ENCODE results near the gene CTNNA2.

CTNNA2 gene

DNA sequence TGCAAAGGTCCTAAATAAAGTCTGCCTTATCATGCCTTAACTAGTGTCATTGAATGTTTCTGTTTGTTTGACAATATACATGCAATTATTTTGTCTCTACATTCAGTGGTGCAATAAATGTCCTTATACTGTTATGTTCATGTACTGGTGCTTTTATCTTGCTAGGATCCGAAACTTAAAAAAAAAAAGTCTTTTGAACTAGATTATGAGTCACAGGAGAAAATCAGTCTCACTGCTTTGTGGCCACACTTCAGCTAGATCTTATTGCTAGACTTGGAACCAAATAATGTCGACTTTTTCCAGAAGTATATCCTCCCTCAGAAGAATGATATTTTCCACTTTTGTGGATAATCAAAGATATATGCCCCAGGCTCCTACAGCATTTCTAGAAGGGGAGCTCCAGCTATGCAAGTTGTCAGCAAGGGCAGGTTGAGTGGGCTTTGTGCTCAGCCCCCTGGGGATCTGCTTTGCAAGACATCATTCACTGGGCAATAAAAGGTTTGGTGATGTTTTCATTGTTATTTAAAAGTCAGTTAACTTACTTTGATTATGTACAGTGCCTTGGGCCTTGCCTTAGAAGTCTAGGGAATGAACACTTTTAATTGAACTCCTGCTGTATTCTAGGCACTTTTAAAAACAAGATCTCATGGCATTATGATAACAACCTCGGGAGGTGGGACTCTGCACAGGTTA, 948.8 kb downstream of the CTNNA2 start:
- DNase-seq = no peak

DNA sequence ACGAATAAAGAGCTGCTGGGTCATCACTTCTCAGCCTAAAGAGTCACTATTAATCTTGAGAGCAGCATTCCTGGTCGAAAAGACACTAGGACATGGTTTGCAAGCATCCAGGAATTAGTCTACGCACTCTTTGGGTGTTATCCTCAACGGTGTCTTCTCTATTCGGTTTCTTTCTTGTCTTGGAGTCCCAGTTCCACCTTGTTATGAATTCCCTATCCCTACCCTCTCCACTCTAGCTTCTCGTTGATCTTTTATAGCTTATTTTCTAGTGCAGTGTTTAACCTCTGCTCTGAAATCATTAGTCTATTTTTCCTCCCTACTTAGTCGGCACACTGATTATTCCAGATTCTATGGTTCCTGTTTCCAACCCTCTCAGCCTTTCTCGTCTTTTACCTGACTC, 949.8 kb downstream of the CTNNA2 start:
- no peak for DNase-seq

DNA sequence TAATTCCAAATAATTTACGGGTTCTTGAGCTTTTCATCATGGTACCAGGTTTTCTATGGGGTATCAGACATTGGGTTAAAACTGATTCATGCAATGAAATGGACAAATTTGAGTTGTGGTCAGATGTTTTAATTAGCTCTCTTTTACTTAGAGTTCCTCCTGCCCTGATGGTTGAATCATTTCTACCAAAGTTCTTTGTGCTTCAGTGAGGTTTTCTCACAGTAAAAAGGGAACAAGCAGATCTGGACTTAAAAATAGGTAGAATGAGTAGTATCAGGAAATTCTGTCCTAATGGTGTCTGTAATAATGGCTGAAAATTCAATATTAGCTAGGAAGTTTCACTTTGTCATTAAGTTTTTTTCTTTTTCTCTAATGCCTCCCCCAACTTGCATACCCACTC, 951.4 kb downstream of the CTNNA2 start:
- no peak for DNase-seq

DNA sequence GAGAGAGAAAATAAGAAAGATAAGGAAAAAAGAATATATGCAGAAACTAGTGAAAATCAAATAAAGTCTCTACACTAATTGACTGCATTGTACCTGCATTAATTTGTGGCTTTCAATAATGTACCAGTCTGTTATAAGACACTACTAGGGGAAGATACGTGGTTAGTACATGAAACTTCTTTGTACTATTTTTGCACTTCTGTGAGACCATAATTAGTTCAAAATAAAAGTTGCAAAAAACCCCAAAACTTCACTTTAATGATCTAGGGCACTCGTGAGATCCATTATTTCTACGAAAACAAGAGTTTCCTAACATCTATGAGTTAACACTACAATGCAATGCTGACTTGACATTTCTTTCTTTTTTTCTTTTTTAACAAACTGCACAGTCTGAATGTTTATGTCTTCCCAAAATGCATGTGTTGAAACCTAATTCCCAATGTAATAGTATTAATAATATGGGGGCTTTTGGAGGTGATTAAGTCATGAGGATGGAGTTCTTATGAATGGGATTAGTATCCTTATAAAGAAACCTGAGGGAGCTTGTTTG, 954.5 kb downstream of the CTNNA2 start:
- DNase-seq = no peak

DNA sequence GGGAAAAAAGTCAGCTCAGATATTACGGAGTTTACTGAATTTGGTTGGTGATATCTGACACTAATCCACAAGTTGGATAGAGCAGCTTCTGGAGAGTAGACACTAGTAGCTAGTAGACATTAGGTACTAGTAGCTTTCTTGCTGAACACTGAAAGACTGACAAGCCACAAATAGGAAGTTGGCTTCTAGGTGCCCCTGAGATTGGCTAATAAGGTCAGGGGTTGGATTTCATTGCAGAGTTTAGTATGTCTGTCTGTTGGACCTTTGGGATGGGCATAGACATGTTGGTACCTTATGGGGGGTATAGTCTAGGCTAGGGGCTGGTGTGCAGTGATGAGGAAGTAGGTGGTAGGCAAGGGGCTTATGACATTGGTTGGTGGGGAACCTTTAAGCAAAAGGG, 956.6 kb downstream of the CTNNA2 start:
- DNase-seq = no peak

DNA sequence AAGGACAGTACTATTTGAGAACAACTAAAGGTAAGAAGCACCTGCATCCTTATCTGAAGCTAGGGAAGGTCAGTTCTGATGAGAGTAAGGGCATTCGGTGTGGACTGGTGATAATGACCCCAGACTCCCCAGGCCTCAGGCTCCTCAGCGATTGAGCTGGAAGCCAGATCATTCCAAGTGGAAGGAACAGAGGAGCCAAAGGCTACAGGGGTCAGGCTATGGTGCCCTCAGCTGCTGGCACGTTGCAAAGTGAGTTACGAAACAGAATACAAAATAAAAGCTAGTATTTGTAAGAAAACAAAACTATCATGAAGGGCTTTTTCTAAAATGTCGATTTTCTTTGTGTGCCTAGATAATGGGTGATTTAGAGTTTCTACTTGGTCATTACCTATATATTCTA, 960.2 kb downstream of the CTNNA2 start:
- DNase-seq = no peak

DNA sequence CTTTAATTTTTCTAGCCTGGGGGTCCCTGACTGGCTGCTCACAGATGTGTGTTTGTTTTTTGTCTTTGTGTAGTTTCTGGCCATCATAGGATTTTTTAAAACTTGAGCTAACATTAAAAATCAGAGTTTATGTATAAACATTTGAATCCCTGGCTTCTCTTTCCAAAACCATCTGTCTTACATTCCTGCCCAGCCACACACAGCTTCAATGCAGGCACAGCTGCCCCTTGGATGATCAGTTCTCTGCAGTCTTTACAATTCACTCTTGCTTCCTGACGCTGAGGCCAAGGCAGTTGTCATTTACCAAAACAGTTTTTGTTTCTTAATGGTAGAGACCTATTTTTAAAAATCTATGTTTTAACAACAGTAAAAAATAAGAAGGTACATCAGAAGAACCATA, 960.9 kb downstream of the CTNNA2 start:
- DNase-seq = no peak

DNA sequence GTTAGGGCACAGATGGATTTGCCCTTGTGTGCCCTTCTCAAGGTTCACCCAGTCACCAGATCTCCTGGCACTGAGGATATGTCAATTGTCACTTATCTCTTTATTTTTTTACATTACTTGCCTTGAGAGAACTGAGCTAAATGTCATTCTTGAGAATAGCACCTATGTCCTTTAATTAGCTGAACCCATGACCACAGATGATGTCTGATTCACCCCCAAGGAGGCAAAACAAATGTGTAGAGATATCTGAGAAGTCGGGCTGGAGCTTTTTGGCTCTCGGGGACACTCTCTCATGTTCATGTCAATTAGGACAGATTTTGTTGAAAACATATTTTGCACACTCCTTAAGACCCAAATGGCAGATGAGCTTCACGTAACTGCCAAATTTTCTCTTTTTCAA, 963.1 kb downstream of the CTNNA2 start:
- DNase-seq = no peak

DNA sequence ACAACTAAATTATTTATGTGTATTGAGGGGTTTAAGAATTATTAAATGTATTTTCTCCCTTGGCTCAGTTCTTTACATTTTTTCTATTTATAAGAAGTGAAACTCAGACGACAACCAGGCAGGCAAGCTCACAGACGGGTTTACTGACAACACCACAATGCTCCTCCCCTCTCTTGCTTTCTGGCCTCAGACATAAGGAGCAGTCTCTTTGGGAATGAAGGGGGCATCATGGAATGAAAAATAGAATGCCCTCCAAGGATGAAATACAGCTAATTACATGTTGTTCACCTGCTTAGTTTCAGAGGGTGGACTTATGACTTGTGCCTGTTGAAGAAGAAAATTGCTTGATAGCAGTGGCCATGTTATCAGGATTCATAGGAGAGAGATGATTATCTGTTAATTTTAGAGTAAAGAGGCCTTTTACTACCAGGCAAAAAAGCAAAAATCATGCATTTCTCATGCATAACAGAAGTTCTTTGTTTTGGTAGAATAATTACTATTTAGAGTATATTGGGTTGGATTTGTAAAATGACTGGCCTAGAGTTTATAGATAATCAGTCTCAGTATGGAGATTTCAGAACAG, 963.8 kb downstream of the CTNNA2 start:
- no peak for DNase-seq

DNA sequence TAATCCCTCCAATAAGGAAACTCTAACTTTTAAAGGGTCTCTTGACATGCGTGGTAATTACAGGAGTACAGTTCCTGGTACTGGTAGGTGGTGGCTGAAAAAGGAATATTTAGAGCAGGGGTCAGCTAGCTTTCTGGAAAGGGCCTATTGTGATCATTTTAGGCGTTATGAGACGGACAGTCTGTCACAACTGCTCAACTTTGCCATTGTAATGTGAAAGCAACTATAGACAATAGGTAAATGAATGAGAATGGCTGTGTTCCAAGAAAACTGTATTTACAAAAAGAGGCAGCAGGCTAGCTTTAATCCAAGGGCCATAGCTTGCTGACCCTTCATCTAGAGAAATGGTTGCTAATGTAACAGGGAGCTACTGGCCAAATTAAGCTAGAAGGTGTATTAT, 969.4 kb downstream of the CTNNA2 start:
- no peak for DNase-seq

DNA sequence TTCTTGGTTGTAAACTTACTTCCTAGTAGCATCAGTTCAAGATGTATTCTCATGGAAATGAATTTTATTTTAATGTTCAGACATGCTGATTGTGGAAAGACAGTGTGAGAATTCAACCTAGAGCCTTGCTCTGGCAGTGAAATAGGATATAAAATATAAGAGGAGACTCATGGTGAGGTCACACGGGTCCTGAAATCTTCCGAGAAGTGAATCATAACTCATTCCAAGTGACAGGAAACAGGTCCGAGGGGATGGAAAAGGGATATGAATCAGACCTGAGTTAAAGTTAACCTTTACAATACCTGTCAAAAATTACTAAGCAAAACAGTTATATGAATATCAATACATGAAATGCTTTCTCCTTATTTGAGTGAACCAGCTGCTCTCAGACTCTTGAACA, 976.9 kb downstream of the CTNNA2 start:
- DNase-seq = no peak

DNA sequence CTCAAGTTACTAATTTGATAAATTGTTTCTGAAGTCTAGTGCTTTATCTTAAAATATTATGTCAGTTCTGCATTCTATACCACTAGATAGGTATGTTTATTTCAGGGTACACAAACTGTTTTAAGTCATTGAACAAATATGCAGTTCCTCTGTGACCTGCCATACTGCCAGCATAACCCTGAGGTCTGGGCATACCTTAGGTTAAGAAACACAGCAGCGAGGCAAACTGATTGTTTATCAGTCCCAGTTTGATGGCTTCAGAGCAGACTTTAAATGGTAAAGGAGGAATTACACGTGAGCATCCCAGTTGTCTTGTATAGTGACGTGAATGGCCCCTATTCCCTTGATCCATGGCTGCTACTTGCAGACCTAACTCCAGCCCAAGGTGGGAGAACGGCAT, 978.1 kb downstream of the CTNNA2 start:
- no peak for DNase-seq

DNA sequence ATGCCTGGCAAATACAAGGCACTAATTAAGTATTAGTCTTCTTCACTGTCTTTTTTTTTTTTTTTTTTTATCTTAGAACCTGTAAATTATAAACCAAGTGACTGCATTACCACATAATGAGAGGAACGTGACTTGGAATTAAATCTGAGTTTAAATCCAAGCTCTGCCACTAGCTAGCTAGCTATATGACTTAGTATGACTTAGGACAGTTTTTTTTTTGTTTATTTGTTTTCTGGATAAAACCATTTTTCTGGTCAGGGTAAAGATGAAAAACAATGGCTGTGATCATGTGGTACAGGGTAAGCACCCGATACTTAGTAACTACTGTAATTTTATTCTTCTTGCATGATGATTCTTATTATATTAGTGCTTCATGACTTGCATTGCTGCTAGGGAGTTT, 983.5 kb downstream of the CTNNA2 start:
- DNase-seq = no peak

DNA sequence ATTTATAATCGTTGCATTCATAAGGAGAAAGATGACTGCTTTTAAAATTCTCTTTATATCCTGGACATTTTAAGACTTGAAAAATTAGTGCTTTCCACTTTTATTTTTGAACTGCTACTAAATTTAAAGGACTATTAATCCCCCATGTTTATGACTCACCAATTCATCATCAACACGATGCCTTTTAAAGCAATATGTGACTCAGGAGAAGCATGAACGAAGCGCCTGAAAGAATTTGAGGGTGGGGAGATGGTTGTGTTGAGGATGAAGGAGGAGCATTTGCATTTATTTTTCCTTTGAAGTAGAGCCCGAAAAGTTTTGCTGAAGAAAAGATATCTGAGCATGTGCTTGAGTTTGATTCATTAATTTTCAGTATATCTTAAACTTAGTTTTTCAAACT, 983.9 kb downstream of the CTNNA2 start:
- no peak for DNase-seq

DNA sequence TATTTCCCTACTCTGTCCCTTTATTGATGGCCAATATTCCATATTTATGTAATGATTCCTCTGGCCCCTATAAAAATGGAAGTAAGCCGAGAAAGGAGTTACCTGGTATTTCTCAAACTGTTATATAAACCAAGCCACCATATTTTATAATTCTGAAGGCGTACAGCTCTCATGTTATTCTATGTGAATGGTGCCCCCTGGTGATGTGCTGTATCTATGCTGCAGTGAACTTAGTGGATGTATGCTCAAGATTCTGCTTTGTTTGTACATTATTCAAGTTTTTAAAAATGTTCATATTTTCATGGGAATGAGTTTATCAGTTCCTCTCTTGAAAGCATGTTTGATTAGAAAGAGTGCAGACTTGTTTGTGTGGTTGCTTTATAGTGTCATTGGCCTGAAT, 986.2 kb downstream of the CTNNA2 start:
- DNase-seq = no peak

DNA sequence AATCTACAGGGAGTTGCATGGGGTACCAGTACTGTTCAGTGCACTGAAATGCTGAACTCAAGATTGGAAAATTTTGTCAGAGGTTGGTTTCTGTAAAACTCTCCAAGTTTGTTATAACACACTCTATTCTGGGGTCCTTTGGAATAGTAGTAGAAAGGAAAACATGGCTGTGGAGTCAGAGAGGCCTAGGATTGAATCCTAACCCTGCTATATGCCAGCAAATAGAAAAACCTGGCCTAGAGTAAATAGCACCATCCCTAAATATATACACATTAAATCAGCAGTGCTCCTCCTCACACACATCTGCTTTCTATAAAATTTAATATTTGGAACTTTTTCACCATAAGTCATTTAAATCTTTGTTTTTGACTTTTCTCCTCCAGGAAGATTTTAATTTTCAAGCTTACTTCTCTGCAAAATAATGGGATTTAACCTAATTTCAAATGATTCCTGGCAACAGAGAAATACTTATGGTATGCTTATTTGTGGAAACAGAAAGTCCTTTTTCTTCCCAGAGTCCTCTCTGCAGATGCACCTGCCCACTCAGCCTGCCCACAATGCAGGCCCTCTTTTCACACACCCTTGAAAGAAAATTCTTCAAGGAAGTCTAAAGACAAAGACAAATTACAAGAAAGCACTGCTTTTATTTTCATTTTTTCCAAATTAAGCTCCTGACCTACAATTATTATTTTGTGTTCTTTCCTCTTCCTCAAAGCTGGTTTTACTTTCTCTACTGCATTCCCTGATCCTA, 989.2 kb downstream of the CTNNA2 start:
- no peak for DNase-seq

DNA sequence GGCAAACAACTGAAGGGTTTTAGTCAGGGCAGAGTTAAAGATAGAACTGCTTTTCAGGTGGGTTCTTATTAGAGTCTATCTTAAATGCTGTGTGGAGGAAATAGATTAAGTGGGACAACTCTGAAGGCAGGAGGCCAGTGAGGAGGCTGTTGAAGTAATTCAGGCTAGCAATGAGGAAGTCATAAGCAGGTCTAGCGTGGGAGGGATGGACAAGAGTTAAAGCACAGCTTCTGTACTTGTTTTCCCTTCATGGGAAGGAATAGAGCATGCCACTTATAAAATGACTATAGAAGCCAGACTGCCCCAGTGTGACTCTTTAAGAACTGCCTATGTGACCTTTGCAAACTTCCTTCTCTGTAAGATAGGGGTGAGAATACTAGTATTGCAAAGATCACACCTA, 993.7 kb downstream of the CTNNA2 start:
- no peak for DNase-seq

DNA sequence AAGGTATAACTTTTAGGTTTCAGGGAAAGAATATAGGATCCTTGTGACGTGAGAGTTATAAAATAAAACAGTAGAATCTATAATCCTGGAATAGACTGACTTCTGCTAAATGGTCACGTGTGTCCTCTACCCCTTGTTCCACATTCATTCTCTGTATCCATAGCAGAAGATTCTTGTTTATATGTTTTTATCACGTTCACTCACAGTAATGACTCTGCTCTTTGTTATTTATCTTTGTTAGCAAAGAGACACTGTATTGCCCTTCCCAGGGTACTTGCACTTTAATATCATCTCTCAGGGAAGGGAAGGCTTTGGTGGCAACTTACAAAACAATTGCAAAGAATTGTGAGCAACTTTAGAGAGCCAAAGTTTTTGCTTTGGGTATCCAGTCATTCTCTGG, 997.9 kb downstream of the CTNNA2 start:
- no peak for DNase-seq

DNA sequence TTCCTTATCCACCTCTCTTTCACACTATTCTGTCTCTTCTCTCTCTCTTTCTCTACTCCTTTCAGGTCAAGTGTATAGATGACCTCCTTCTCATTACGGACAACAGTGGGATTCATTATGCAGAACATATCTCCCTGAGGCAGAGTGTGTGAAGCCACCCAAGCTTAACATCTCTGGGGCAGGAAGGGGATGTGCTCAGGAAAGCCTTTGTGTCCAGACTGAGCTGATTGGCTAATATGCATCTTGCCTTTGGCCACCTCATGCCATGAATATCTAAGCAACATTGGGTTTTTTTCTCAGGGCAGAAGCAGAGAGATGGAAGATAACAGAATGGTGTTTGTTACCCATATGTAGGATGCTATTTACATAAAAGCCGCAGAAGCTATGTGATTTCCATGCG, 1003.1 kb downstream of the CTNNA2 start:
- DNase-seq = no peak

DNA sequence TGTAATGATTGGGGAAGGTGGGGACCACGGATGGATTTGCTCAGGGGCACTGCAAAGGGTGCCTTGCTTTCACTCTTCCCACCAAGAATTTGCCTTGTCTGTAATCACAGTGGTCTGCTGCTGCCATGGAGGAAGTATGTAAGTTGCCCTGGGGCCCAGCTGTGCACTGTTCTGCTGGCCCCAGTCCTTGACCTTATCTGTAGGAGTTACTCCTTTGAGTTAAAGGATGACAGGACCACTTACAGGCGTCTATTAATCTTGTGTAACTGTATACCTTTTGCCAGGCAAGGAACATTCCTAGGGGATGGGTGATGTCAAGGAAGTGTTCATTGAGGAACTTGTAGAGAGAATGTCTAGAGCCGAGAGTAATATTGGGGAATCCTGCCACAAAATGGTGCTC, 1004.5 kb downstream of the CTNNA2 start:
- no peak for DNase-seq

DNA sequence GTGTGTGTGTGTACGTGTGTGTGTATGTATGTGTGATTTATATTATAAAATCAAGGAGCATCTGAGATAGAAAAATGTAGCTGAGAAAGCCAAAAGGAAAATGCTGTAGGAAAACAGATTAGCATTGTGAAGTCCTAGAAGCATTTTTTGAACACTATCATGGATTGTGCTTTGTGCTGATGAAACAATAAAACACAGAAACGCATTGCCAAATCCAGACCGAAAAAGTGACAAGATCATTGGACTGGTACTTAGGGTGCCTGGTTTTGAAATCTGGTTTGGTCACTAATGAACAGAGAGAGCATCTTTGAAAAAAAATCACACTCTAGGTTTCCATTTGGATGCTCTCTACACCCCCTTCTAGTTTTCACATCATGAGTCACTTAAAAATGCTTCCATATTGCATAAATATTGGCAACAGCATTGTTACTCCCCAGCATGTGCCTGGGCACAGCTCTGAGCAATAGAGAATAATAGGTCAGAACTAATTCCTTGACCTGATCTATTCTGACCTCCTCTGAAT, 1006.3 kb downstream of the CTNNA2 start:
- DNase-seq = no peak

DNA sequence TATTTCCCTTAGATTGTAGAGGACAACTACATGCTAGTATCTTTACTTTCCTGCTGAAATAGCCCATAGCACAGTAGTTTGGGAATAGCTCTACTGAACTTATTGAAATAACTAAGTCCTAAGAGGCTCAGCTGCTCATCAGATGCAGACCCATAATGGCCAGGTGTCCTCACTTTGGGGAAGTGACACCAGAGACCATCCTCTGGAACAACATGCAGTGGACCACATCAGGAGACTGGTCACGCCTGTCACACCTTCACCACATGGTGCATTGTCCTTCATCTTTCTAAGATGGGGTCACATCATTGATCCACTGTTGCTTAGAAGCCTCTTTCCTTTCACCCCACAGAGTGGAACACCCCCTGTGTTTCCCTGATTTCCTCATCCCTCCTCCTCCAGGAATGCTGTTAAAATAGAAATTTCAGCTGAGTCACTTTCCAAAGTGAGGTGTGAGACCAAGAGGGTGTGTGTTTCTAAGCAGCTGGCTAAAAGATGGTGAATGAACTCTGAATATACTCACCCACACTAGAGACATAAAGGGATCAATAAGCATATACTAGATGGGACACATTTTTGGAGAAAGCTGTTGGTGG, 1006.9 kb downstream of the CTNNA2 start:
- DNase-seq = no peak

DNA sequence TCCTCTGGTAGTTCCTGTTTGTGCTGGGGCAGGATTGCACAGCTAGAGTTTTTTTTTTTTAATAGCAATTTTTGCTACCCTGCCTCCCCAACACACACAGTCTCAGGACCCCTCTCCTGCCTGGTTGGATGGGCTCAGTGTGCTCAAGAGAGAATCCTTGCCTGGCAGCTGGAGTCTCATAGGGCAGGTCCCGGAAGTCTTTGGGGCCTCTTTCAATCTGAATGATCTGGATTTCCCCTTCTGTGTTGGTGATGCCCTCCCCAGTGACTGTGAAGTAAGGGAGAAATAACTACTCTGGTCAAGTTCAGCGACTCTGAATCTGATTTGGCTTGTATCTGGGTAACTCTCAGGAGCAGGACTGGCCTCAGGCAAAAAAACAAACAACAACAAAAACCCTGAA, 1012.3 kb downstream of the CTNNA2 start:
- no peak for DNase-seq

DNA sequence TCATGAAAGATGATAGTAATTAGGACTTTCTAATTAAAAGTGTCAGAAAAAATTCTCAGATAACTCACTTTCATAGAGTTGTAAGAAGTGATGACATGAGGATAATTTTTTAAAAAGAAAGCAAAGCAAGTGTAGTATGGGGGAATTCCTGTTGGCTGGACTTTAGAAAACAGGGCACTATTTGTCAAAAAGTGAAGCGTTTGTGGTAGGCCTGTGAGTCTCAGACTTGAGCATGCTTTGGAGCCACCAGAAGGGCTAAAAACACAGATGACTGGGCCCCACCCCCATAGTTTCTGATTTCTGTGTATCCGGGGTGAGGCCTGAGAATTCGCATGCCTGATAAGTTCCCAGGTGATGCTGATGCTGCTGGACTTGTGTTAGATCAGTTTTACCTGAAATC, 1014.3 kb downstream of the CTNNA2 start:
- no peak for DNase-seq

Measured in activated effector memory CD4-positive, alpha-beta T cell treated with Interleukin-2 at 50 U/mL for 16 hours (primary cell).